Measurements from ENCODE around the gene HEXIM1. TPM values are rescaled to one million over a fixed set of nuclear protein-coding genes. Genes with fewer than 3 reads are reported as not detected.

HEXIM1 gene
- total RNA-seq, 2 experiments from 2014 or later, result 12.1 to 16.4 TPM

DNA sequence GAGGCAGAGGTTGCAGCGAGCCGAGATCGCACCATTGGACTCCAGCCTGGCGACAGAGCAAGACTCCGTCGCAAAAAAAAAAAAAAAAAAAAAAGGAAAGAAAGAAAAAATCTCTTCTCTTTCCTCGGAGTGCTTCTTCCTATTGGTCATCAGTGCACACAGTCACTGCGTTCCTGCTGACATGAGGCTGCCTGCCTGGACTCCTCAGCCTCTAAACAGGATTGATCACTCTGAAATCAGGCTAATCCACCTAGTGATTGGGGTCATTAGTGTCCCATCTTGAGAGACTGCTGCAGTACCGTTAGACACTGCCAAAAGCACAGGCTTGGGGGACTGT lies 46.8 kb upstream of the HEXIM1 start:
- ChIA-PET CTCF (ENCODE audit: unreplicated experiment) (no interaction called here), POLR2A (no interaction called here)
- H3K9me3 ChIP-seq (ENCODE audit: low read length), result no peaks in the 10 kb centered on the region
- no peak overlapping the region for H2AFZ ChIP-seq (ENCODE audit: low read length)
- BruUV-seq (replicated peaks), result no TSS peak
- H3K36me3 ChIP-seq (ENCODE audit: insufficient read depth, low read length), result peaks cover 94% of the 10 kb centered on the region
- H4K20me1 ChIP-seq (ENCODE audit: insufficient read depth, low read length), result no peaks in the 10 kb centered on the region
- intact Hi-C loops (cut with micrococcal nuclease; ENCODE audit: unreplicated experiment), result no loop called here
- H3K9me2 ChIP-seq (ENCODE audit: insufficient read depth, low read length), result no peaks in the 10 kb centered on the region
- no peak overlapping the region for H3K4me3 ChIP-seq (ENCODE audit: low read depth, low read length, poor library complexity, severe bottlenecking)
- DNase-seq (ENCODE audit: low spot score), result no peak
- H3K27ac ChIP-seq (ENCODE audit: low read depth, low read length, poor library complexity, severe bottlenecking), result no peak overlapping the region
- no peaks in the 10 kb centered on the region for H3K79me2 ChIP-seq (ENCODE audit: insufficient read depth, low read depth, low read length)
- TF ChIP-seq EZH2phosphoT487 (IDR thresholded peaks at IDR 0.05; ENCODE audit: borderline replicate concordance, low read depth, low read length), result no peak
- TF ChIP-seq, protein P1, sequence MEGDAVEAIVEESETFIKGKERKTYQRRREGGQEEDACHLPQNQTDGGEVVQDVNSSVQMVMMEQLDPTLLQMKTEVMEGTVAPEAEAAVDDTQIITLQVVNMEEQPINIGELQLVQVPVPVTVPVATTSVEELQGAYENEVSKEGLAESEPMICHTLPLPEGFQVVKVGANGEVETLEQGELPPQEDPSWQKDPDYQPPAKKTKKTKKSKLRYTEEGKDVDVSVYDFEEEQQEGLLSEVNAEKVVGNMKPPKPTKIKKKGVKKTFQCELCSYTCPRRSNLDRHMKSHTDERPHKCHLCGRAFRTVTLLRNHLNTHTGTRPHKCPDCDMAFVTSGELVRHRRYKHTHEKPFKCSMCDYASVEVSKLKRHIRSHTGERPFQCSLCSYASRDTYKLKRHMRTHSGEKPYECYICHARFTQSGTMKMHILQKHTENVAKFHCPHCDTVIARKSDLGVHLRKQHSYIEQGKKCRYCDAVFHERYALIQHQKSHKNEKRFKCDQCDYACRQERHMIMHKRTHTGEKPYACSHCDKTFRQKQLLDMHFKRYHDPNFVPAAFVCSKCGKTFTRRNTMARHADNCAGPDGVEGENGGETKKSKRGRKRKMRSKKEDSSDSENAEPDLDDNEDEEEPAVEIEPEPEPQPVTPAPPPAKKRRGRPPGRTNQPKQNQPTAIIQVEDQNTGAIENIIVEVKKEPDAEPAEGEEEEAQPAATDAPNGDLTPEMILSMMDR (conservative IDR thresholded peaks at IDR 0.05; ENCODE audit: low read length), result no peak
- no peaks in the 10 kb centered on the region for H3K4me1 ChIP-seq (ENCODE audit: insufficient read depth, low read length, poor library complexity, severe bottlenecking)
- no peak overlapping the region for H3K4me2 ChIP-seq (ENCODE audit: low read length)

DNA sequence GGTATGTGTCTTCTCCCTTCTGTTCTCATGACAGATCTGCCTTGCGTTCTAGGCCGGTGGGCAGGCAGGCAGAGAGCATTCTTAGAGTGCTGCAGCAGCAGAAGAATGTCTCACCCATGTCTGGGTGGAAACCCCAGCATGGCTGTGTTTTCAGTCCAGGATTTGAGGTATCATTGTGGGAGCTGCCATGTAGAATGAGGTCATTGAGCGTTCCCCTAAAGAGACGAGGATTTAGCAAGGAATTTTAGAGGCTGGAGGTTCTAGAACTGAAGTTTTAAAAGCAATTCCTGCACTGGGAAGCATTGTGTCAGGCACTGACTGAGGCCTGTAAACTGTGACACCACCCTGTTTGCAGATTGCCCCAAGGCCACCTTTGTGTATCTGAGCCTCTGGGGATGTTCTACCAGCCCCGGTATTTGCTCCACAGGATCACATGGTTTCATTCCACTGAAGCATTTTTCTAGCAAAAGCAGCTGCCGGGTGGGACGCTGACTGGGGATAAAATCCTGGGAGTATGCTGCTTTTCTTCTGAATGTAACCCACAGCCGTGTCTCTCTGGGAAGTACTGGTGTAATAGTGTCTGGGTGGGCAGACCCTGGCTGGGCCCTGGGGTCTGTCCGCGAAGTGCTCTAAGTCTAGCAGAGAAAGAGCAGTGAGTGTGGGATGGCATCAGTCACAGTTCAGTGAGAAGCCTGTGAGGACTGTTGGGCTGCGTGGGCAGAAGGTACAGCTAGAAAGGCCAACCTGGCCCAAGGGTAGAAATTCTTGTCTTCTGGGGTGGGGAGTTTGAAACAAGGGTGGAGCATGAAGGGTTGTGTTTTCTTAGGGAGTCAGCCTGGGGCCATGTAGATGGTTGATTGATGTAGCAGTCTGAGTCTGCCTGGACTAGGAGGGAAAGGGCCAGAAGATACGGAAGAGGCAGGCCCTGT lies 46.1 kb upstream of the HEXIM1 start:
- H4K20me1 ChIP-seq (ENCODE audit: insufficient read depth, low read length), result no peaks in the 10 kb centered on the region
- no peak overlapping the region for H3K4me2 ChIP-seq (ENCODE audit: low read length)
- TF ChIP-seq EZH2phosphoT487 (IDR thresholded peaks at IDR 0.05; ENCODE audit: borderline replicate concordance, low read depth, low read length), result no peak
- TF ChIP-seq, protein P1 (conservative IDR thresholded peaks at IDR 0.05; ENCODE audit: low read length), result no peak
- no TSS peak for BruUV-seq (replicated peaks)
- CTCF ChIA-PET (ENCODE audit: unreplicated experiment), result no interaction called here
- no peaks in the 10 kb centered on the region for H3K9me2 ChIP-seq (ENCODE audit: insufficient read depth, low read length)
- intact Hi-C loops (cut with micrococcal nuclease; ENCODE audit: unreplicated experiment), result no loop called here
- POLR2A ChIA-PET, result no interaction called here
- no peaks in the 10 kb centered on the region for H3K4me1 ChIP-seq (ENCODE audit: insufficient read depth, low read length, poor library complexity, severe bottlenecking)
- no peaks in the 10 kb centered on the region for H3K9me3 ChIP-seq (ENCODE audit: low read length)
- H3K4me3 ChIP-seq (ENCODE audit: low read depth, low read length, poor library complexity, severe bottlenecking), result no peak overlapping the region
- no peak for DNase-seq (ENCODE audit: low spot score)
- H3K36me3 ChIP-seq (ENCODE audit: insufficient read depth, low read length), result peaks cover 94% of the 10 kb centered on the region
- no peaks in the 10 kb centered on the region for H3K79me2 ChIP-seq (ENCODE audit: insufficient read depth, low read depth, low read length)
- no peak overlapping the region for H3K27ac ChIP-seq (ENCODE audit: low read depth, low read length, poor library complexity, severe bottlenecking)
- H2AFZ ChIP-seq (ENCODE audit: low read length), result no peak overlapping the region

GRCh38 chr17:45102856-45103255 lies 45.4 kb upstream of the HEXIM1 start:
- TF ChIP-seq EZH2phosphoT487 (IDR thresholded peaks at IDR 0.05; ENCODE audit: borderline replicate concordance, low read depth, low read length), result no peak
- TF ChIP-seq, protein P1 (conservative IDR thresholded peaks at IDR 0.05; ENCODE audit: low read length), result no peak
- intact Hi-C loops (cut with micrococcal nuclease; ENCODE audit: unreplicated experiment), result no loop called here
- no peak overlapping the region for H3K4me3 ChIP-seq (ENCODE audit: low read depth, low read length, poor library complexity, severe bottlenecking)
- peaks cover 94% of the 10 kb centered on the region for H3K36me3 ChIP-seq (ENCODE audit: insufficient read depth, low read length)
- no peaks in the 10 kb centered on the region for H3K9me2 ChIP-seq (ENCODE audit: insufficient read depth, low read length)
- no peak overlapping the region for H3K27ac ChIP-seq (ENCODE audit: low read depth, low read length, poor library complexity, severe bottlenecking)
- ChIA-PET POLR2A (no interaction called here), CTCF (ENCODE audit: unreplicated experiment) (no interaction called here)
- no peaks in the 10 kb centered on the region for H3K79me2 ChIP-seq (ENCODE audit: insufficient read depth, low read depth, low read length)
- no peak for DNase-seq (ENCODE audit: low spot score)
- no peak overlapping the region for H2AFZ ChIP-seq (ENCODE audit: low read length)
- H3K9me3 ChIP-seq (ENCODE audit: low read length), result no peaks in the 10 kb centered on the region
- H3K4me2 ChIP-seq (ENCODE audit: low read length), result no peak overlapping the region
- no TSS peak for BruUV-seq (replicated peaks)
- no peaks in the 10 kb centered on the region for H3K4me1 ChIP-seq (ENCODE audit: insufficient read depth, low read length, poor library complexity, severe bottlenecking)
- no peaks in the 10 kb centered on the region for H4K20me1 ChIP-seq (ENCODE audit: insufficient read depth, low read length)

Measured in OCI-LY7 (cell line).